Hepatic stellate cell (primary cell): ENCODE results near the gene AMOTL1.
A peak's percentile ranks its signal among the peaks of the same experiment; 100 is the strongest.
"Not testable (repeated sequence)": the region's sequence is repeated elsewhere in the genome, so short reads cannot be mapped to it uniquely, and the experiment has no call there.

Experiments
- DNase-seq: peaks from one replicate; pipeline ENCODE4 v3.0.0; 2011; ENCODE audit warnings: low spot score

The AMOTL1 gene

DNA sequence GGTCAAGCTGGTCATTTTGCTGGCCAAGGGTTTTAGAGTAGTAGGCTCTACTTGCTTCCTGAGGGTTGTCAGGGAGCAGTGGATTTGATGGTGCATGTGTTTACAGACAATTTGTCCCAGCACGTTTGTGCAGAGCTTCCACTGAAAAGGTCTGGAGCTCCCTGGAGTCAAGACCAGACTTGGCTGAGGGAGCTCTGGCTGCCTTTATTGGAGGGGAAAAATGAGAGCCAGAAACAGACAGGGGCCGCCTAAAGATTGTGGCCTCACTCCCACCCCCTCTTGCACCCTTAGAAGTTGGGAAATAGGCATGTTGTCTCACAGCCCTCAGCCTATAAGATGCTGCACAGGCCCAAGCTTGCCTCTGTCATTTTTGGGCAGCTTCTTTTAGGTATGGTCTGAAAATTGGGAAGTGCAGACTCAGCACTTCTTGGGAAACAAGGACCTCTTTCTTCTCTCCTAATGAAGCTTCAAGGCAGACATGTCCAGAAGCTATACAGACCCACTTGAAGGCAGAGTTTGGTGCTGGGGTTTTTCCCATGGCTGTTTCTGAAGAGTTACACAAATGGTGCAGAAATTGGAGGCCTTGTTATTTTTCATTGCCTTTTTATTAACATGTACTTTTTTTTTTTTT is 55.1 kb downstream of the AMOTL1 start:
- no peak for DNase-seq

DNA sequence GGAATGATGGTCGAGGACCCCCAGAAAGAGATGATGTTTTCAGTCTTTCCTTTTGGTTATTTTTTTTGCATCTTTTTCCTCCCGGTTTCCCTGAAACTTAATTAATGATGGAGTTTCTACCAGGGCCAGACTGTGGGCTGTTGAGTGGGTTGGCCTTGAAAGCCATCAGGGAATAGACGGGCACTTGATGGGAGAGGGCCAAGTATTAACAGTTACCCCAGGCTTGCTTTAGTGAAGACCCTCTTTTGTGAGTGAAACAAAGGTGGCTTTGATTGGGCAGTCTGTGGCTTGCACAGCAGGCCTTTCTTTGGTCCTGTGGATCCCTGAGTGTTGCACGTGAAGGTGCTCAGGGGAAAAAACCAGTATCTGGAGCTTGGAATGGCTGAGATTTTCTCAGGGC is 56.9 kb downstream of the AMOTL1 start:
- DNase-seq, result no peak

DNA sequence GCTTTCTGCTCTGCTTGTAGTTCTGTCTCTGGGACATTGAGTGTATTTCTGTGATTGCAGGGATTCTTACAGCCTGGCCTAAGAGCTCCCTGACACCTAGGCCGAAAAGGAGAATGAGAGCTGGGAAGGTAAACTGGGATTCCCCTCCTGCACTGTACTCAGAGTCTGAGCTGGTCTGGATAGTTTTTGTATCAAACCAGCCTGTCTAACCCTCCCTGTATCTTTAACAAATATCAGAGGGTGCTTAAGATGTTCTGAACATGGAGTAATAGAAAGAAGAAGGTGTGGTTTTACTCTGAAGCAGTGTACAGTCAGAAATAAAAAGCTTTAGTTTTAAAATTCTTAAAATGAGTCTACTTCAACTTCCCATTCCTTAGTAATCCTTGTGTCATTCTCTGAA is 57.3 kb downstream of the AMOTL1 start:
- DNase-seq, result no peak

DNA sequence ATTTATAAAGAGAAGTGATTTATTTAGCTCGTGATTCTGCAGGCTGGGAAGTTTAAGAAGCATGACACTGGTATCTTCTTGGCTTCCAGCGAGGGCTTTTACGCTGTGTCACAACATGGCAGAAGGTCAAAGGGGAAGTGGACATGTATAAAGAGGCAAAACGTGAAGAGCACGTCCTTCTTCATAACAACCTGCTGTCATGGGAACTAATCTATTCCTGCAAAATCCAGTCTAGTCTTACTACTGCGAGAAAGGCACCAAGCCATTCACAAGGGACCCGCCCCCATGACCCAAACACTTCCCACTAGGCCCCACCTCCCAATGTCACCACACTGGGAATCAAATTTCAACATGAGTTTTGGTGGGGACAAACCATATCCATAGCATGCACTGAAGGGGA is 58.3 kb downstream of the AMOTL1 start:
- no peak for DNase-seq

DNA sequence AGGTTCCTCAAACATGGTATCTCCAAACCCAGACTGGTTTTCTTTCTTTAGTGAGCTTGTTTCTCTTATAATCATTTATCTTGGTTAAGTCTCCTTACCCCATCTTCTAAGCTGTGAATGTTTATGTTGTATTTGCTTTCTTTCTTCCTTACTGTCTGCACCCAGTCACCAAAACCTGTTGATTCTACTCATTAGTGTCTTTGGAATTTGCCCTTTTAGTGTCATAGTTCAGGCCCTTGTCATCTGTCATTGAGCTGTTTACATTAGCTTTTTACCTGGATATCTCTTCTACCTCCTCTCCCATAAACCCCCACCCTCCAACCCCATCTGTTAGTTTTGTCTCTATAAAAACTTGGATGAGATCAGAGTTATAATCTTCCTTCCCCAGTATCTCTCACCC is 59.9 kb downstream of the AMOTL1 start:
- no peak for DNase-seq

DNA sequence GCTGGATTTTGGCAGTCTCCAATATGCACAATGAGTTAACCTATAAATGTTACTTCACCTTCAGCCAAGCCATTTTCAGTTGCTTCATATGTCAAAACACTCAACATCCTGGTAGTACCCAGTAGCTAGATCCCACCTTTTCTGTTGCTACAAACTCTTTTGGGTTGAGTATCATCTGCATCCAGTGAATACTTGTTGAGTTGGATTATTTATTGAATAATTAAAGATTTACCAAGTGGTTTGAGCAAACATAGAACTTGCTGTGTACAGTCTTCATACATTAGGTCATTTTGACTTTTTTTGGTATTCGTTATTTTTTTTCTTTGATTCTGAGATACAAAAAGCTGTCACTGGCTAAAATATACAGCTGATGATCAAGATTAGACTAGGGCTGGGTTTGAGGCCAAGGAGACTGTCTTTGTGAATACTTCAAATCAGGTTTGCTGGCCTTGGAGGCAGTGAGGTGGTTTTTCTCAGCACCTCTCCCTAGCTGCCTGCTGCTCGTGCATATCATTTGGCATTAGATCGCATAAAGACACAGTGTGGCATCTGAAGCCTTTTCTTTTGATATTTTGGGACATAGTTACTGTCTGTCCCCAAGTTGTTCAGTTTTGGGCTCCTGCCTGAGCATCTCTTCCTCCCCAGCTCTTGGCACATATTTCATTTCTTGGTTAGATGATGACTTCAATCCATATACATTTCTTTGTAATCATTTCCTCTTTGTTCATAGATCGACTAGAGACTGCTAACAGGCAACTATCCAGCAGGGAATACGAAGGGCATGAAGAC is 62.8 kb downstream of the AMOTL1 start:
- DNase-seq, result no peak

DNA sequence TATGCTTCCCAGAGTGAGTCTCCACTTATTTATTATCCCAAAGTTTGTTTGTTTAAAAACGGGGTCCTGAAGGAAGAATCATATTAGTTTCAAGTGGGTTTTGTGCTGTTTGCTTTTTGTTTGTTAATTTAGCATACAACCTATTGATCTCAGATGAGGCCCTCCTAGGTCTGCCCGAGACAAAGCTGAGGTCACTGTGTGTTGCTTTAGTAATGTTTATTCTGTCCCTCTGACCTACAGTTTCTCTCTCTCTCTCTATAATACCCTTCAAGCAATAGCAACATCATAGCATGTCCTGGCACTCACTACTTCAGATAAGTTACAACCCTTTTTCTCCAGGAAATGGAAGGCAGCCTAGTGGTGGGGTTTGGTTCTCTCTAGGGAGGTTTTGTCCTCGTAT is 63.4 kb downstream of the AMOTL1 start:
- DNase-seq, result no peak

DNA sequence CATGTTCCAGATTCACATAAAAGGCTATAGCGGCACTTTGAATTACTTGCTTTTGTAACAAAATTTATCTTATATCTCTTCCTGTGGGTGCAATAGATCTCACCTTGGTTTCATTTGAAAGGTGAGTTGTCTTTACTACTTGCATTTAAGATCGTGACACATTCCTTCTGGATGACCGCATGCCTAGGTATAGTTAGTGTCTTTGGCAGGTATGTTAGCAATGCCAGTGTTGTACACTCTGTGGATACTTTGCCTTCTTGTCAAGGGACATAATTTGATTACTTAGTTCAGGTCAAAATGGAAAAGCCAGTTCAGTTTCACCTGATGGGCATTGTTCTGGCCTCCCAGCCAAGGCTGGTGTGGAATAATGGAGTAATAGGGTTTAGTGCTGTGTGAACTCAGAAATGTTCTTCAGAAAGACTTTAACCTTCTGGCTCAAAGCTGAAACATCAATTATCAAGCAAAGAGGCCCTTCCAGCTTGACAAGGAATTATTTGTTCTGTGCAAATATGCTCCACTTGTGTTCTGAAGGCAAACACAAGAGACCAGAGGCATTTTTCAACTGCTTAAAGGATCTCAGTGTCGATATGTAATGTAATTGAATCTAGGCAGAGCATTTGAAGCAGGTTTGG is 64.6 kb downstream of the AMOTL1 start:
- no peak for DNase-seq

DNA sequence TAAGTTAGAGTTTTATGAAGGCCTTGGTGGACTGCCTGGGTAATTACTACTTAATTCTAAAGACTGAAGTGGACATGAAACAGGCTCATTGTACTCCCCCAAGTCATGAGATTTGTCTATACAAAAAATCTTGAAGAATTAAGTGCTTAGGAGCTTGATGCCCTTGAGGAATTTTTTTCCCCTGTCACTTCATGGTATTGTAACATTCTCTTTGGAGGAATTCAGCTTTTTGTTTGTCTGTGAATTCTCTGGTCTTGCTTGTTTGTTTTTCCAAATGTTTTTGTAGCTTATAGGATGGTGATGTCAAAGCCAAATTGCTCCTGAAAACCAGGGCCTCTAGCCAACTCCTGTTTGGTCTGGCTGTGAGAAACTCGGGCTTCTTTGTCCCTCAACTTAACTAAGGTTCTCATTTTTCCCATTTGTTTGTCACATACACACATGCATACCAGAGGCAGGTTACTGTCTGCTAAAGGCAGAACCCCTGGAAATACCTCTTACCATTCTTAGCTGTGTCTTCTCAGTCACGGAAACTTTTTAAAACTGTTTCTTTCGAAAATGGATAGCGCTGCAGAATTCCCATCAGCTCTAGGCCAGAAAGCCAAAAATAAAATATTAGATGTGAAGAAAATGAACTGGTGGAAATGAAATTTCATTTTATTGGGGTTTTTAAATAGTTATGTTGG is 66.9 kb downstream of the AMOTL1 start:
- no peak for DNase-seq

DNA sequence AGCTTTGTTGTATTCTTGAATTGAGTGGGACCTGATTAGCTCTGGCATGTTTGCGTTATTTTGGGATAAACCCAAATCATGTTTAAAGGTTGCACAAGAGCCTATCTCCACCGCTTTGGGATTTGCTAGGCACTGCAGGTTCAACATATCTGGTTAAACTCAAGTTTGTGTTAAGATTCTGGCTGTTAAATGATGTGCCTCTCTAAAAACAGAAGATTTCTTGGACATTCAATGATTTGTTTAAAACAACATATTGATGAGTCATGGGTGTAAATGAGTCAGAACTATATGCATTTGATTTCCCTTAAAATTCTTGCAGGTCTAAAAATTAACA is 67.4 kb downstream of the AMOTL1 start:
- DNase-seq, result no peak

DNA sequence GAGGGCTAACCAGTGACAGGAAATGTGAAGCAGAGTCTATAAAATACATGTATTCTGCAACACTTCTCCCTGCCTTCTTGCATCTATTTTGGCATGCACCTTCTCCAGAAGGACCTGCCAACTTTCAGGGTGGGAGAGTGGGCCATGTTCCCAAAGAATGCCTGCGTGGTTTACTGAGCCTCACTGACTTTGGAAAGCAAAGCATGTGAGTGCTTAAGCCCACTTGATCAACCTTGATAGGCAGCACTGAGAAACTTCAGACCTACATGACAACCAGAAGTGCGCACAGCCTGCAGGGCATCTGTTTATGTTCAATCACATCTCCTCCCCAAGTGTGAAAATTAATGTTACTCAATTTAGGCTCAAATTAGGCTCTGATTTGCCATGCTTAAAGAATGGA is 69.2 kb downstream of the AMOTL1 start:
- DNase-seq, result no peak

DNA sequence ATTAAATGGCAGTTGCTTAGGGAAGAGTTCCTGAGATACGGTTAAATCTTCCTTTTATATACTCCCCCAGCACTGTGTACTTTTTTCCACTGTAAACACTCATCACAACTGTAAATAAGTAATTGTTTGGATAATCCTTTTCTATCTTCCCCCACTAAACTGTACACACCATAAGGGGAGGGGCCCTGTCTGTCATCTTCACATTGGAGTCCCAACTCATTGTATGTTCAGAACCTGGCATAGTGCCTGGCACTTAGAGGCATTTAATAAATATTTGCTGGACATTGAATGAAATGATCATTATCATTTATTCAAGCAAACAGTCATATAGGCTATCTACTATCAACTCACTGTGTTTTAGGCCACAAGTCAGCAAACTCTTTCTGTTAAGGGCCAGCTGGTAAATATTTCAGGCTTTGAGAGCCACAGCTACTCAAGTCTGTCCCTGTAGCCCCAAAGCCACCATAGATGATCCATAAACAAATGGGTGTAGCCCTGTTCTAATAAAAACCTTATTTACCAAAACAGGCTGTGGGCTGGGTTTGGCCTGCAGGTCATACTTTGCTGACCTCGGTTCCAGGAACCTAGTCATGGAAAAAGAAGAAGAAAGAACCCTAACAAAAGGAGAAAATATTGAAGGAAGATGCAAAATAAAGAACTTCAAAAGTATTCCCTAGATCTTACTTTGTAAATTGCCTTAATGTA is 70.0 kb downstream of the AMOTL1 start:
- no peak for DNase-seq

DNA sequence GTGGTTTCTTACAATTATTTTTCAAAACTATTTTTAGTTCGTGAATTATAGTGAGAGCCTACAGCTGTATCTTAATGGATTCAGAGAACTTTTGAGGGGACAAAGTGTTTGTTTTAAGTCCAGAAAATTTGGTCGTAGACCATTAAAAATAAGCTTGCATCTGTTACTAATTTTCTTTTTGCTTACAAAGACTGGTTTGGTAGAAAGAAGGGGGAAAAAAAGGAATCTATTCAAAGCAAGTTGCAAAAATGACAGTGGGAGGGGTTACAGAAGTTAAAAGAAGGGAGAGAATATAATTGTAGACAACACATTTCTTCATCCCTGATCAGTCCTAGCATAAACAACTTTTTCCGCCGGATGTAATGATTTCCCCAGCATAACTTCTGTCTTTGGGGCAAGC is 72.1 kb downstream of the AMOTL1 start:
- DNase-seq, result no peak

DNA sequence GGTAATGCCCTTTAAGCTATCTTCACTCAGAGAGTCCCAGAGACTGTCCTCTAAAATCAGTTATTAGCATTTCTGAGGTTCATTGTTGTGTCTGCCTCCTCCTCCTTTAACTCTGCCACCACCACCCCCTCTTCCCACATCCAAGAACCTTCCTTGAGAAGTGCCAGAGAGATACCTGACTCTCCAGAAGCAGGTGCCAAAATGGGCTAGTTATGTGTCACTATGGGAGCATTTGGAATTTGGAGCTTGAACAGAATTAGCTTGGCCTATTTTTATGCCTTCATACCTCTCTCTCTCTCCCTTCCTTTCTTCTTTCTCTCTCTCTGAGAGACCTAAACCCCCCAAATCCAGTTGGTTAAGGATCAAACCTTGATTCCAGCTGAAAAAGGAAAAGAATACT is 75.9 kb downstream of the AMOTL1 start:
- no peak for DNase-seq

DNA sequence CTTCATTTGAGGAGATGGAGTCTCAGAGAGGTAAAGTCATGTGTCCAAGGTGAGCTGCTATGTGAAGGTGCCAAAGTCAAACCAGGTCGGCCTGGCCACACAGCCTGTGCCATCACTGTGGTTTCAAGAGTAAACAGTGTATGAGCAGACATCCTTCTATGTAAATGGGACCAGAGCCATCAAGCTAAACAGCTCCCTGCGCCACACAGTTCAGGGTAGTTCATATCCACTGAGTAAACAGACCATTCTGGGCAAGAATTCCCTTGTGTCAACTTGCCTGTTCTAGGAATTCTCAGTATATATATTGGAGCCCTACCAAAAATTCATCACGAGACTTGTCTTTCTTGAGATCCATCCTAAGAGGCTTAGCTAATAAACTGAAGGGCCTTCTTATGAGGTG is 77.5 kb downstream of the AMOTL1 start:
- DNase-seq, result peak; percentile 55

DNA sequence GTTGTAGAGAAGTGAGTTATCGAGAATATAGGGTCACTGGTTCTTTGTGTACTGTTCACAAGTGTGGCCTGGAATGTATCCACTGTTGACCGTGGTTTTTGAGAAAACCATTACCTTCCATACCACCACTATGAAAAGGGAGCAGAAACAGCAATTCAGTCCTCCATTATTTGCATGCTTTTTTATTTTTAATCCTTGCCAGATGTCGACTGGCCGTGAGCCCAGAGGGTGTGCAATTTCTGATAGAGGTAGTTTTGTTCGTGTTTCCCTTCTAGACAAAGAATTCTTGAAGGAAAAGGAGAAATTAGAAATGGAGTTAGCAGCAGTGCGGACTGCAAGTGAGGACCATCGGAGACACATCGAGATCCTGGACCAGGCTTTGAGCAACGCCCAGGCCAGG is 81.7 kb downstream of the AMOTL1 start:
- no peak for DNase-seq

DNA sequence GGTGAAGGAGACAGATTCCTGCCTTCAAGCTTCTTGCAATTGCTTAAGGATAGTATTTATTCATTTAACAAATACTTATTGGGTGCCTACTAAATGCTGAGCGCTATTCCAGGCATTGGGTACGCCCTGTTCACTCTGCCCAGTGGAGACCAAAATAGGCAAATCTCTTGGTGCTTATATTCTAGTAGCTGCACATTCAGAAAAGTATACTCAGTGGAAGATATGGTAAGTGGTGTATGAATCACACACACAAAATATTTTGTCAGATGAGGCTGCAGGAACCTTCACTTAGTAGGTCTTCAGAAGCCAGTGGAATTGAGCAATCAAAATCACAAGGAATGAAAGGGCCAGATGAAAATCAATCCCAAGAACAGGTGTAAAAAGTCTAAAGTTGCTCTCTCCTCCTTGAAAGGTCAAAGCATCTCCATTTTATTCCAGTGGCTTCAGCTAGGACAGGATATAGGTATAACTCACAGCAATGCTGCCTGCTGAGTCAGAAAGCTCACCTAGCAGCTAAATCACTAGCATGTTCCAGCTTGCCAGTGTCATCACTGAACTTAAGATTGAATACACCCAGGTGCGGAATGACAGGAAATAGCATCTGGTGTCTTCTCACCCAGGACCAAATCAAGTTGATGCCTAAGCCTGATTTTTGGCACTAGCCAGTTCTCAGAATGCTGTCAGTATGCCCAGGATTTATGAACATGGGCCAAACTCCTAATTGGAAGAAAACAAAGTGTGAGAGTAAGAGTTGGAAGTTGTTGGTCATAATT is 83.9 kb downstream of the AMOTL1 start:
- DNase-seq, result no peak

DNA sequence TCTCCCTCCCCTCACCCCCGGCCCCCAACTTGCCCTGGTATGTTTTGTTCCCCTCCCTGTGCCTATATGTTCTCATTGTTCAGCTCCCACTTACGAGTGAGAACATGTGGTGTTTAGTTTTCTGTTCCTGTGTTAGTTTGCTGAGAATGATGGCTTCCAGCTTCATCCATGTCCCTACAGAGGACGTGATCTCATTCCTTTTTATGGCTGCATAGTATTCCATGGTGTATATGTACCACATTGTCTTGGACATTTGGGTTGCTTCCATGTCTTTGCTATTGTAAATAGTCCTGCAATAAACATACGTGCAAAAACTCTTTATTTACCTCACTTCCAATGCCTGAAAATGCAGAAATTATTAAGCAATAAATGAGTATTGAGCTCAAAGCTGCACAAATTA is 85.1 kb downstream of the AMOTL1 start:
- DNase-seq, result not testable (repeated sequence)

DNA sequence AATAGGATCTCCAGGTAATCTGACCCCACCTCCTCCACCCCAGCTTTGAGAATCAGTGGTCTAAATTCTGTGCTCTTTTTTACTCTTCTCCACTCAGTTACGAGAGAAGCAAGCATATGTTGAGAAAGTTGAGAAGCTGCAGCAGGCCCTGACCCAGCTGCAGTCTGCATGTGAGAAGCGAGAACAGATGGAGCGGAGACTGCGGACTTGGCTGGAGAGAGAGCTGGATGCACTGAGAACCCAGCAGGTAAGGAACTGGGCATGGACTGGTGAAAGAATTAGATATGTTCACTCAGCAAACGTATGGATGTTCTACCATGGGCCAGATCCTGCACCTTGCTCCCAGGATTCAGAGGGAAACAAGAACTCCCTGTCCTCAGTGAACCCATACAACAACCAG is 85.7 kb downstream of the AMOTL1 start:
- DNase-seq, result no peak

DNA sequence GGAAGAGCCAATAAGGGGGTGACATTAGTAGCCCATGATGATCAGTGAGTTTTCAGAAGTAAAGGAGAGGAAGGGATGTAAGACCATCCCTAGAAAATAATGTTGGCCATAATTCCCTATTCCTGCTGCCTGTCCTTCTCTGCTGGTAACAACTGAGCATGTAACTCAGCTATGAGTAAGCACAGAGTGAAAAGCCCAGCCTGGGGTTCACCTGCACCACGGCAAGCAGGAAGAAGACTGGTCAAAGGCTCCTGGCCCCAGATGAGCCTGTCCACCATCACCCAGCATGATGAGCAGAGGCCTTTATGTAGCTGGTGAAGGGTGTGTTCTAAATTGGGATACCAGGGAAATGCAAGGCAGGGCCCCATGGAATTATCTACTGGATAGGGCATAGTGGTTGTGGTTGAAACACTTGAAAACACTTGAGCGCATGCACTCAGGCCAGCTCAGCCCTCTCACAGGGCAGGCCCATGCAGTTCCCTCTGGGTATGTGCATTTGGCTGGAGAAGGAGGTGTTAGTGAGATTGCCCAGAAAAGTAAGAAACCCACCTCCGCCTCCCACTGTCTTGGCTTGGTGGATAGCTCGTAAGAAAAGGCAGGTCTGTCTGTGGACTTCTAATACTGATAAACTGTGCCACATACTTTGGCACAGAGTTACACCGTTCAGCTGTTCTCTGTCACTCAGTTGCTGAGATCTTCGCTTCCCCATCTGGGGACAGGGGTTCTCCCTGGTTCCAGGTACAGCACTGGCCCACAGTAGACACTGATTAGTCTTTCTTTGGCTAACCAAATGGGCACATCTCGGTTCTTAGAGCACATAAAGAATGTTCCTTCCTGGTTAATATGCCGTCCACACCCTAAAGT is 86.8 kb downstream of the AMOTL1 start:
- DNase-seq, result no peak

DNA sequence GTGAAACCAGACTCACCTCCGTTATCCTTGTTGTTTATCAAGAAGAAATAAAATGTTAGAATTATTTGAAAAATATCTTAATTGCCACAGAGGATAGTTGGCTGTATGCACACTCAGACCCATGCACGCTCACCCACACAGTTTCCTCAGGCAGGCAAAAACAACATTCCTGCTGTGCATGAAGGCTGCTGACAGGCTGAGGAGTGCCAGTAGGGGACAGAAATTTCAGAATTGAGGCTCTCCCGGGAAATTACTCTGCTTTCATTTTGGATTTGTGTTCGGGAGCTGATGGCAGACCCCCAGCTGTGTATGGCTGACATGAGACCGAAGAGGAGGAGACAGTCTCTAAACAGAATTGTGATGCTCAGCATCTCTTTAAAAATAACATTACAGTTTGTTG is 87.5 kb downstream of the AMOTL1 start:
- DNase-seq, result no peak
